SW480 (cell line): Measurements from ENCODE around the gene MRPL23.
"Not testable (repeated sequence)": the region's sequence is repeated elsewhere in the genome, so short reads cannot be mapped to it uniquely, and the experiment has no call there.

Experiments
- DNase-seq: peaks from one replicate; pipeline ENCODE4 v3.0.0-alpha.2; 2016; ENCODE audit warnings: low spot score

Gene MRPL23

DNA sequence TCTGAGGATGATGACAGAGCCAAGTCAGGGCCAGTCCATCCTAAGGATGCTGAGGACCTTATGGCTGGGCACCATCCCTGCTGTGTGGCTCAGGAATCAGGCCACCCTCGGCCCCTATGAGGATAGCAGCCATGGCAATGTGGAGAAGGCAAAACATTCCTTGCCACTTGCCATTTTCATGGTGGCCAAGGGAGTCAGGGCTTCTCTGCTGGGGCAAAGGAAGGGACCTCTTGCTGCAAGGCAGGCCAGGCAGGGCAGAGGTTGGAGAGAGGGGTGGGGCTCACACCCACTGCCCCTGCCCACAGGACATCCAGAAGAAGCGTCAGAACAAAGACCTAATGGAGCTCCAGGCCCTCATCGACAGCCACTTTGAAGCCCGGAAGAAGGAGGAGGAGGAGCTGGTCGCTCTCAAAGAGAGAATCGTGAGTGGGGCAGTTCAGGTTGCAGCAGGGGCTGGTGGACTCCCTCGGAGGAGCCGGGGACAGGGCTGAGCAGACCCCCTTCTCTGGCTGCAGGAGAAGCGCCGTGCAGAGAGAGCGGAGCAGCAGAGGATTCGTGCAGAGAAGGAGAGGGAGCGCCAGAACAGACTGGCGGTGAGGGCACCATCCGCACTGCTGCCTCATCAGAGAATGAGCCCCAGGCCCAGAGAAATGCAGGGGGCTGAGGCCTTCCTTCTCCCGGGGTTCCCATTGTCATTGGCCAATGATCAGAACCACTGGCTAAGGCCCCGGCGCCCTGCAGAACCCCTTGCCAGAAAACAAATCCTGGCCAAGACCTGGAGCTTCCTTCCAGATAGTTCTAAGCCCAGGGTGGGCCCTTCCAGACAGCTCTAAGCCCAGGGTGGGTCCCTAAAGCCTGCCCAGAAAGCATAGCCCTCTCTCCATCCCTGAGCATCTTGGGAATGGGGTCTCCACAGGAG, 13.5 kb upstream of the MRPL23 start:
- no peak for DNase-seq

DNA sequence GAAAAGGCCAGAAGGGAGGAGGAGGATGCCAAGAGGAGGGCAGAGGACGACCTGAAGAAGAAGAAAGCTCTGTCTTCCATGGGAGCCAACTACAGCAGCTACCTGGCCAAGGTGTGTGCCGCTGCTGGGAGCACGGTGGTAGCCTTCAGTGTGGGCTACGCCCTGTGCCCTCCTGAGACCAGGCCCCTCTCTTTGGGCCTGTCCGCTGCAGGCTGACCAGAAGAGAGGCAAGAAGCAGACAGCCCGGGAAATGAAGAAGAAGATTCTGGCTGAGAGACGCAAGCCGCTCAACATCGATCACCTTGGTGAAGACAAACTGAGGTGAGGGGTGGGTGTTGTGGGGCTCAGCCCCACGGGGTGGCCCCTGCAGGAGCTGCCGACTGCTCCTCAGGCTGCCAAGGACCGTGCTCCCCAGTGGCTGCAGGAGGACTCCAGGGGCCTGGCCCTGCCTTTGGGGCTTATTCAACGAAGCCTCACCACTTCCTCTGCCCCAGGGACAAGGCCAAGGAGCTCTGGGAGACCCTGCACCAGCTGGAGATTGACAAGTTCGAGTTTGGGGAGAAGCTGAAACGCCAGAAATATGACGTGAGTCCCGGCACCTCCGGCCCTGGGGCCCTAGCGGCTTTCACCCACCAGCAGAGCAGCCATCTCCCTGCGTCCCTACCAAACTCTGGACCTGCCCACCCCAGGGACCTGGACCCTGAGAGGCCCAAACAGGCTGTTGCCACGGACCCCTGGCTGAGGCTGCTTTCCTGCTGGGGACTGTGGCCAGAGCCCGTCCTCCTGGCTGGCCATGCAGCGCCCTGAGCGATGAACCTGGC, 12.6 kb upstream of the MRPL23 start:
- no peak for DNase-seq

DNA sequence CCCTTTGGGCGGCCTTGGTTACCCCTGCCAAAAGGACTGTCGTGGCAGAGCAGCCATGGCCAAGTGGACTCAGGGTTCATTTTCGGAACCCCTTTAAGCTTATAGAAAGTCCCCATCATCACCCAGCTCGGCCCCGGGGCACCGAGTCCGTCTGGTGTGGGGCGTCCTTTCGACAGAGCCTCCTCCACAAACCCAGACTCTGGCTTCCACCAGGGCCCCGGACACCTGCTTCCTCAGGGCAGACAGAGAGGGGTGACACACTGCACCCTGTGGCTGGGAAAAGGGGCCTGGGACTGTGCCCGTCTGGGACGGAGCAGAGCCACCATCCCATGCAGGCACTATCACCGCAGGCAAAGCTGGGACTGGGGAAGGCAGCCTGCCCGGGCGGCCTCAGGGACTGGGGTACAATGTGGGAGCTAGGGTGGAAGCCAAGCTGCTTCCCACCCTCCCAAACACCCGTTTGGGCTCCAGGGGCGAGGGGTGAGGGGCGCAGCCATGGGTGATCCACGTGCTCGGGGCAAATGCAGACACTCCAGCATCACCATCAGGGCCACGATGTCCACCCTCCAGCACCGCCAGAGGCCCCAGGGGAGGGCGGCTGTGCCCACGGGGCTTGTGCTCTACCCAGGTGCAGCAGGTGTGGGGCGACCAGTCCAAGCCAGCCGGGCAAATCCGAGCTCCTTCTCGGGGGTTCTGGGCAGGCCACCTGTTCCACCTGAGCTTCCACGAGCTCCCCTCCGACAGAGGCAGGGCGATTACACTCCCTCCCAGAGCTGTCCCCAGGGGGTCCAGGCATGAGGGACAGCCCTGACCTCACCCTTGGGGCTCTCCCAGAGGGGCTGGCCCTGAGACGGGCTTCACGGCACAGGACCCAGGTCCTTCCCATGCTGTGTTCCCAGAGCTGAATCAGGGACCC, 11.7 kb upstream of the MRPL23 start:
- DNase-seq, result no peak

DNA sequence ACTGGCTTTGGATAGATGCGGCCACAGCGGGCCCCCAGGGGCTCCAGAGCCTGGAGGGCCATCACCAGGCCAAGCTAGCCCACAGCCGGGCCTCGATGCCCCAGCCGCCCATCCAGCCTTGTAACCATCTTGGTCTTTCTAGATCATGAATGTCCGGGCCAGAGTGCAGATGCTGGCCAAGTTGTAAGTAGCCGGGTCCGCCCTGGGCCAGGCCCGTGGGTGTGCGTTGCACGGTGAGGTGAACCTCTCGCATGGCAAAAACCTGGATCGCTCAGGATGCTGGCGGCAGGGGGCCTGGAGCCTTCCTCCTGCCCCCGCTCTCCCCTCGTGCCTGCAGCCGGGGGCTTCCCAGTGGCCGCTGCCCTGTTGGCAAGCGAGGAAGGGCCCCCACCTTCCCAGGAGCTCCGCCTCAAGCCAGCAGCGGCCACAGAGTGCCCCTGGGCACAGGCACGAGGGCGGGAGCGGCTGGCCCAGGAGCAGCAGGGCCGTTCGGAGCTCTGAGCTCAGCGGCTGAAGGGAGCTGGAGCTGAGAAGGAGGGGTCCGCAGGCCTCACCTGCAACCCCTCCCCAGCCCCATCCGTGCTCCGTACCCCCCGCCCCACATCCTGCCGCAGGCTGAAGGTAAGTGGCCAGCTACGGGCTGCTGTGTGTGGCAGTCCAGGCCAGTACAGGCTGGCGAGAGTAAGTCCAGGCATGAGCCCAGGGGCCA, 10.9 kb upstream of the MRPL23 start:
- DNase-seq, result no peak

DNA sequence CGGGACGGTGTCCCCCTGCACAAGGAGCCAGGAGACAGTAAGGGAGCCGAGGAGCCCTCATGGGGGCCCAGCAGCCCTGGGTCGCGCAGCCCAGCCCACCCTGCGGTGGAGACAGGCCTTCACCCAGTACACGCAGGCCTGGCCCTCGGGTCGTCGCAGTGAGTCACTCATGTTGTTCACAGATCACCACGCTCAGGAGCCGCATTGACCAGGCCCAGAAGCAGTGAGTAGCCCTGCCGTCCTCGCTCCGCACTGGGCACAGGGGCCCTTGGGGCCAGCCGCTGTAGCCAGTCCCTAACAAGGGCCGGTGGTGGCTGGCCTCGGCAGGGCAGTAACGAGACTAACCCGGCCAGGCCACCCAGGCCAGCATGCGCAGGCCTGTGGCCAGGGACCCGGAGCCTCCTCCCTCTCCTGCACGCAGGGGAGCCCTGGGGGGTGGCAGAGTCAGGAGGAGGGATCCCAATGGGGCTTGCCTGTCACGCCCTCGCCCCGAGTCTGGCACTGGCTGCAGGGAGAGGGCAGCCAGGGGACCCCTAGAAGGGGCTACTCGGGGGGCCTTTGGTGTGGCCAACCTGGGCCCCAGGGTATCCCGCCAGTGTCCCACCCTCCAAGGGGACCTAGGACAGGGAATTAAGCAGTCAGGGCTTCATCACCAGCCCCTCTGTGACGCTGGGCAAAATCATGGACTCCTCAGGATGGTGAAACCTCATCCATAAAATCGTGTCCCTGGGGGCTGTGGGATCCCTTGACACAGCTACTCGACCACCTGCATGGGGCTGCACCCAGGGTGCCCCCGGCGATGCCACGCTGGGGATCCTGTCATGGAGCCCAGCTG, 10.1 kb upstream of the MRPL23 start:
- no peak for DNase-seq

DNA sequence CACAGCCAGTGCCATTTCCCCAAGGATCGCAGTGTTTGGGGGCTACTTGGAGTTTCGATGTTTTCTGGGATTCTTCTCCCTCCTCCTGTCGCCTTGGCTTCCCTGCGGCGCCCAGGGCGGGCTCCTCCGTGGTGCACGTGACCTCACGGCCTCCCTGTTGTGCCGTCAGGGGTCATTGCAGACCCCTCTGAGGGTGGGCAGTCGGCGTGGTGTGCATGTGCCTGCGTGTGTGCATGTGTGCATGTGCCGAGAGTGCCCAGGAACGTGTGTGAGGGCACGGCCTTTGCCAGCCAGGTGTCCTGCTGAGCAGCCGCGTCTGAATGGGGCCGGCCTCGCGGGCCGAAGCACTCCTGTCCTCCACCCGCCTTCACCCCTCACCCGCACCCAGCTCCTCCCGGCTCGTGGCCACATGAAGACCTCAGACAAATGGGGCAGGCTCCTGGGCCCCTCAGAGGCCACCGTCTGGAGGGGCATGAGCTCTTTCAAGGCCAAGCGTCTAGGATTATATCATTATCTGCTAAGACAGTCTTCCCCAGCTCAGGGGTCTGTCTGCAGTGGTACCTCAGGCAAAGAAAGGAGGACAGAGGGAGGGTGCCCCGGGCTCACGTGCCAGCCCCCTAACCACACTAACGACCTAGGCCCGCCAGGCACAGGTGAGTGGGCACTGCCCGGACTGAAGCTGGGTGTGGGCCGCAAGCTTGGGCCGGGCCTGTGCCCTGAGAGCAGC, 9.4 kb upstream of the MRPL23 start:
- no peak for DNase-seq

DNA sequence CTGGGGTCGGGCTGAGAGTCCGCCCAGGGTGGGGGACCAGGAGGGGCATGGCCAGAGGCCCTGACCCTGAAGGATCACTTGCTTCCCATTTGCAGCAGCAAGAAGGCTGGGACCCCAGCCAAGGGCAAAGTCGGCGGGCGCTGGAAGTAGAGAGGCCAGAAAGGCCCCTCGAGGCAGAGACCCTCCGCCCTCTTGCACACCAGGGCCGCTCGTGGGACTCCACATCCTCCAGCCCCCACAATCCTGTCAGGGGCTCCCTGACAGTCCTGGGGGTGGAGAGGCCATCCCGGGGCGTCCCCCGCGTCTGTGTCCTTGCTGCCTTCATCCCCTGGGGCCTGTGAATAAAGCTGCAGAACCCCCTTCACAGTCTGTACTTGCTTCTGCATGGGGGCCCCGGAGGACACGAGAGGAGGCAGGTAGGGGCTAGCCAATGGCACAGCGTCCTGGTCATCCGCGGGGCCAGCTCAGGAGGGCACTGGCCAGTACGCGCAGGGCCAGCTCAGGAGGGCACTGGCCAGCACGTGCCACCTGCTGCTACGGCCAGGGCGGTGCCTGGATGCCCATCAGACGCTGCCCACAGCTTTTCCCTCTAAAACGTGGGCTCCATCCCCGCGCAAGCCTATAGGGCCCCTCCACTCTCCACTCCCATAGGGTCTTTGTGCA, 8.7 kb upstream of the MRPL23 start:
- DNase-seq, result no peak

DNA sequence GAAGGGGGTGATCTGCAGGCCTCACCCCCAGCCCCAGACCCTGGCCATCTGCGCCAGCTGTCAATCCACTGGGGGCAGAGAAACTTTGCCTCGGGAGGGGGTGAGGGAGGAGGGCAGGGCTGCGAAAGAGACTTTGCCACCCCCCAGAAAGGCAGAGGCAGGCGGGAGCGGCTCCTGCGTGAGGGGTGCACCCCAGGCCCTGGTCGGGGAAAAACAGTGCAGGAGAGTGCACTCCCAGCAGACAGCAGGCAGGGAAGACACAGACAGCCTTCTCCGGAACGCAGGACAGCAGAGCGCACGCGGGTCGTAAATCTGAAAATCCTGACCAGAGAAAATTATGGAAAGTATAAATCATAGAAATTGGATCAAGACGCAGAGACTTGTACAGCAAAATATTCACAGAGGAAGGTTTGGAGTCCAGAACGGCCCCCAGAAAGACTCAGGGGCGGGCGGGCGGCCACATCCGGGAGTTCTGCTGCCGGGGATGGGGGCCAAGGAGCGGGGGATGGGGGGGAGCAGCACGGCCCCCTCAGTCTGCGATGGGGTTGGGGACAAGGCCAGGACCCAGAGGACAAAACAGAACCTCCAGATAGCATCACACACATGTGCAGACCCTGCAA, 8.0 kb upstream of the MRPL23 start:
- DNase-seq, result no peak

DNA sequence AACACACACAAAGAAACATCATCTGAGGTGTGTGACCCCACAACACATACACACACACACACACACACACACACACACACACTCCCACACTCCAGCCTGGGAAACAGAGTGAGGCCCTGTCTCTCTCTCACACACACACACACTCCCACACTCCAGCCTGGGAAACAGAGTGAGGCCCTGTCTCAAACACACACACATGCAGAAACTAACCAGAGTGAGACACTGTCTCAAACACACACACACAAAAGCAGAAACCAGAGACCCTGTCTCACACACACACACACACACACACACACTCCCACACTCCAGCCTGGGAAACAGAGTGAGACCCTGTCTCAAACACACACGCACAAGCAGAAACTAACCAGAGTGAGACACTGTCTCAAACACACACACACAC, 7.3 kb upstream of the MRPL23 start:
- DNase-seq, result not testable (repeated sequence)

DNA sequence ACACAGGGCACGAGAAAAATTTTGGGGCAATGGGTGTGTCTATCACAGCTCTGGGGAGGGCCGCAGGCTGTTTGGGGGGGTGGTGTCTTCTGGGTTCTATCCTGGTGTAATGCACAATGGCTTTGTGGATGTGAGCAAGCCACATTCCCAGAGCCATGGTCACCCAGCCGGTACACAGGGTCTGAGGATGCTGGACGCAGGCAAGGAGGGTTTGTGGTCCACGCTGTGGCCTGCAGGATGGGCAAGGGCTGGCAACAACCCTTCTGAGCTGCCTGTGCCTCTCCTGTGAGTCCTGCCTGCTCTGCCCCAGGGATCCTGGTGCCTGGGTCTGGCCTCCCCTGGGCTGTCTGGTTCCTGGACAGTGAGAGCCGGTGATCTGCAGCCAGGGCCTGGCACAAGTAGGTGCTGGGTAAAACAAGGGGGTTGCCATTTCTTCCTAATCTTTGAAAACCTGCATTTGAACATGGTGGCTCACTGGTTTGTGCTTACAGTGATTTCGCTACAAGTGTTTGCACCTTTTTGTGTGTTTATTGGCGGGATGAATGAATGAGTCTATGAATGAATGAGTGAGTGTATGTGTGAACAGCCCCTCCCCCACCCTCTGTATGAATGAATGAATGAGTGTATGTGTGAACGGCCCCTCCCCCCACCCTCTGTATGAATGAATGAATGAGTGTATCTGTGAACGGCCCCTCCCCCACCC, 4.4 kb upstream of the MRPL23 start:
- no peak for DNase-seq

DNA sequence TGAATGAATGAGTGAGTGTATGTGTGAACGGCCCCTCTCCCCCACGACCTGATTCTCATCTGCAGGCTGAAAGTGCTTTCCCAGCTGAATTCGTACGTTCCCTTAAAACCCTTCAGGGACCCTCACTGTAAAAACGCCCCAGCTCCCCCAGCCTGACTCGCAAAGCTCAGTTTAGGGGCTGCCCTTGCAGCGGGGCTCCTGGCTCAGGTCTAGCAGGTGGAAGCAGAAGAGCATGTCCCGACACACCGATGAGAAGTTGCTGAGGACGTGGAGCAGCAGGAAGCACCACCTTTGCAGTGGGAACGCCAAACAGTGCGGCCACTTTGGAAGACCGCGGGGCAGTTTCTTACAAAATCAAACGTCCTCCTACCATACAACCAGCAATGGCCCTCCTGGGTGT, 3.6 kb upstream of the MRPL23 start:
- peak; percentile 55 for DNase-seq

DNA sequence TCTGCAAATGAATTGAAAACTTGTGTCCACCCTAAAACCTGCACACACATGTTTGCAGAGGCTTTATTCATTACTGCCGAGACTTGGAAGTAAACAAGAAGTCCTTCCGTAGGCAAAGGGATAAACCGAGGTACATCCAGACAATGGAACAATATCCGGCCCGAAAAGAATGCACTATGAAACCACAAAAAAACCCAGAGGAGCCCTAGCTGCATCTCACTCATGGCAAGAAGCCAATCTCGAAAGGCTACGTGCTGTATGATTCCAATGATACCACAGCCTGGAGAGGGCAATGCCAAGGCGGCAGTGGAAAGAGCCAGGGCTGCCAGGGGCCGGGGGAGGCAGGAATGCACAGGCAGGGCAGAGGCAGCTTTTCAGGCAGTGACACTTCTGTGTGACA, 3.2 kb upstream of the MRPL23 start:
- peak; percentile 67 for DNase-seq

DNA sequence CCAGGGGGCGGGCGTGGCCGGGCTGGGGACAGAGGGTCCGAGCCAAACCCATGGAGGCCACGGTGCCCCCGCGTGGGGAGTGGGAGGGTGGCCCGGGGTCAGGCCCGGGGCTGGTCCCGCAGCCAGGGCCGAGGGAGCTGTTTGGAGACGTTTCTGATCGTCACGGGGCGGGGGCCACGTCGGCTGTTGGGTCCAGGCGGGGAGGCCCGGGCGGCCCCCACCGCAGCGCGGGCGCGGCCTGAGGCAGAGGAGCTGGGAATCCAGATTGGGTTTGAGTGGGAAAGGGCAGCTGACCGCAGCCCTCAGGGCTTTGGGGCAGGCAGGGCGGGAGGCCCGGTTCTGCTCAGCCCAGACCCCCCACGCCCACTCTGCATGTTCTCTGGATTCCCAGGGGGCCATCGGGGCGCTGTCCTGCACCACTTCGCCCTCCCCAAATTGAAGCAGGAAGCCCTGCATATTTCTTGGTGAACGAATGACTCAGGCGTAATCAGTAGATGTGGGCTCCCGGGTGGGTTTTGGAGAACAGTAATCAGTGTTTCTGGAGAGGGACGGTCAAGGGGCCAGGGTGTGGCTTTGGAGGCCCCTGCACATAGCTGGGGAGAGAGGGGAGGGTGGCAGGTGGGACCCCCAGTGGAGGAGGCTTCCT, 583 bp downstream of the MRPL23 start:
- no peak for DNase-seq

DNA sequence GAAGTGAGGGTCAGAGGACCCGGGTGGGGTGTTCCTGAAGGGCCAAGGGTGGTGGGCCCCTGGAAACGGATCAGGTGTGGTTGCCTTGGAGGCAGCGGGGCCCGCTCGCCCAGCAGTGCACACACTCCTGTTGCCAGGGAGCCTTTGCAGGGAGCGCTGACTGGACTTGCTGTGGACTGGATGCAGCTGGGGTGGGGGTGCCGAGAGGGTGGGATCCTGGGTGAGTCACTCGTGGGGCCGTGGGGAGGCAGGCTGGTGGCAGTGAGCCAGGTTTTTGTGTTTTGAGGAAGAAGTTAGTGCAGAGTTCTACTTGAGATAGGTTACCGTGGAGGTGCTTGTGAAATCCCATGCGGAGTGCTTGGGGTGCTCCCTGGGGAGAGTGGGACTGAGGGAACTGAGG, 1.3 kb downstream of the MRPL23 start:
- DNase-seq, result no peak

DNA sequence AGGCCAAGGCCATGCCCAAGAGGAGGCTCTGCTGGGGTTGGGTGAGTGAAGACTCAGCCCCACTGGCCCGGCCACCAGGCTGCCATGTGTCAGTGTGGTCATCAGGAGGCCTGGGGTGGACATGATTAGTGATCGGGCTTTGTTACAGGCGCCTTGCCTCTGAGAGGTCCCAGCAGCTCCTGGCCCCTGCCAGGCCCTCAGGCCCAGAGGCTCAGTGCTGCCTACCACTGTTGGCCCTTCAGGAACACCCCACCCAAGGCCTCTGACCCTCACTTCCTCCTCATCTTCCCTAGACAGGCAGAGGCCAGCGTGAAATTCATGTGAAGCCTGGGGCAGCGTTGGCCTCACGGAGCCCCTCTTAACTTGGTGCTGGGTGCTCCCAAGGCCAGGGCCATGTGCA, 2.2 kb downstream of the MRPL23 start:
- no peak for DNase-seq

DNA sequence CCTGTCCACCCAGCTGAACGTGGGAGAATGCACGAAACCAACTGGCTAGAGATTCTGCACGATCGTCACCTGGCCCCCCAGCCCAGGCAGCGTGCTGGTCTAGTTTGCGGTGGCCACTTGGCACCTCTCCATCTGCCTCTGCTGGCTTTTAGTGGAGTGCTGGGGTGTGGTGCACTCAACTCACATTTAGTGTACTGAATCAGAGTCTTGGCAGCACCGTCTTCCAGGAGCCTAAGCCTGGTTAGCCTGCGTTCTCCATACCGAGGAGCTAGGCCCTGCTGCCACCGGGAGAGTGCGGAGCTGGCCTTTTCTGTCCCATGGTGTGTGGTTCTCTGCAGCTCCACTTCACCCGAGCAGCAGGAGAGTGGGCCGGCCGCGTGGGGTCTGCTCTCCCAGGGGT, 2.8 kb downstream of the MRPL23 start:
- no peak for DNase-seq

DNA sequence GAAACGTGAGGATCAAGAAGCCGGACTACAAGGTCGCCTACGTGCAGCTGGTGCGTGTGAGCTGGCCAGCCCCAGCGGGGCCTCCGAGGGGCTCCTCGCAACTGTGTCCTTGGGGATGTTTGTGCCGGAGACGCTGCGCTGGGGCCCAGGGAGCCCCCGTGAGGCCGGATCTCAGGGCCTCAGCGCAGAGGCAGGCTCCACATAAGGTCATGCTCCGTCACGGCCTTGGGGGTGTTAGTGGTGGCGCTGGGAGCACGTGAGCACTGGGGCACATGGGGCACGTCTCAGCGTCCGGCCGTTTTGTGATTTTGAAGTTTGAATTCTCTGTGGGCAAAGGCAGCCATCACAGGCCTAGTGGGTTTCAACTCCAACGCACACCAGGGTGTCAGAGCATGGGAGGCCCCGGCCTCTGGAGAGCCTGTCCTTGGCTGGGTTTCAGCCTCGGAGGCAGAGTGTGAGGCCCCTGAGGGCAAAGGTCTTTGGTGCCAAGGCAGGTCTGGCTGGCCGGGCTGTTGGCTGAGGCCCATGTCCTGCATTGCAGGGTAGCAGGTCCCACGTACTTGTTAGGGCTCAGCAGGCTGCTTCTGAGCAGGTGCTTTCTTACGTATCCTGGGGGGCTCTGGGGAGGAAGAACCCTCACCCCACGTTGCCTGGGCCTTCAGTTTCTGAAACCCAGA, 5.8 kb downstream of the MRPL23 start:
- no peak for DNase-seq
